Astrocyte of the hippocampus (primary cell): ENCODE data around the gene HYI.

Source experiments
- DNase-seq: peaks from one replicate; pipeline ENCODE4 v3.0.0; 2011; ENCODE audit warnings: low read depth, low spot score

Gene HYI

GRCh38 chr1:43444836-43445235 is 8.9 kb downstream of the HYI start:
- DNase-seq = no peak

GRCh38 chr1:43444151-43444828 is 9.4 kb downstream of the HYI start:
- no peak for DNase-seq

DNA sequence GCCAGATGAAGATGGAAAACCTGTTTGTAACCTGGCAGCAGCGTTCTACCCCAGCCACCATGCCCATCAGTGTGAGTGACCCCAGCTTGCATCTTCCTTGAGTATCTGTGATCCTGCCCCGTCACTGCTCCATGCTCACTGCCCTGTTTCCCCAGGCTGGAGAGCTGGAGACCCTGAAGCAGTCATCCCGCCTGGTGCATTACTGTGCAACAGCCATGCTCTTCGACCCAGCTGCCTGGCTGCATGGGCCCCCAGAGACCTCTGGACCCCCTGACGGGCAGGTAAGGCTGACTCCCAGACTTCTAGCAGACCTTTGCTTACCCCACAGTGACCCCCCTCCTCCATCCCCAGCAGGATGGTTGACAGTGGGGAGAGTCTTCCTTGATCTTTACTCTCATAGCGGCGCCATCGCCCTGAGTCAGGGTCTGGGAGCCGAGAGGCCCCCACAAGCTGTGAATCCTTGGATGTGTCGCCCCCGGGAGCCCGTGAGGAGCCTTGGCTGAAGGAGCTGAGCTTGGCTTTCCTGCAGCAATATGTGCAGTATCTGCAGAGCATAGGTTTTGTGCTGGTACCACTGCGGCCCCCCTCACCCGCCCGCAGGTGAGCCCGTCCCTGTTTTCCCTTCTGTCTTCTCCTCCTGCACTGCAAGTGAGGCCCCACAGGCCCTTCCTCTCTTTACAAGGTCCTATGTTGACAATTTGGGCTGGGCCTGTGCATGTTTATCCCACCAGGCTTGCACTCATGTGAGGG is 10.4 kb downstream of the HYI start:
- no peak for DNase-seq

DNA sequence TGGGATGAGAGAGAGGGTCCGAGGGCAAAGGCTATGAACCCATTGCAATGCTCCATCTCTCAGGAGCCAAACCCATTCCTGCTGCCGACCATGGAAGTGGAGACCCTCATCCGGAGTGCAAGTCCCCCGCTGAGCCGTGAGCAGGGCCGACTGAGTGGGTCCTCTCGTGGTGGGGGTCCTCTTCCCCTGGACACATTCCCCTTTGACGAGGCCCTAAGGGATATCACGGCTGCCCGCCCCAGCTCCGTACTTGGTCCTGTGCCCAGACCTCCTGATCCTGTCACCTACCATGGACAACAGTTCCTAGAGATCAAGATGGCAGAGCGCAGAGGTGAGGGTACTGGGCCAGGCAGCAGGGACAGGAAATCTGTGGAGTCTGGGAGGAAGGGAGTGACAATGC is 11.0 kb downstream of the HYI start:
- no peak for DNase-seq

DNA sequence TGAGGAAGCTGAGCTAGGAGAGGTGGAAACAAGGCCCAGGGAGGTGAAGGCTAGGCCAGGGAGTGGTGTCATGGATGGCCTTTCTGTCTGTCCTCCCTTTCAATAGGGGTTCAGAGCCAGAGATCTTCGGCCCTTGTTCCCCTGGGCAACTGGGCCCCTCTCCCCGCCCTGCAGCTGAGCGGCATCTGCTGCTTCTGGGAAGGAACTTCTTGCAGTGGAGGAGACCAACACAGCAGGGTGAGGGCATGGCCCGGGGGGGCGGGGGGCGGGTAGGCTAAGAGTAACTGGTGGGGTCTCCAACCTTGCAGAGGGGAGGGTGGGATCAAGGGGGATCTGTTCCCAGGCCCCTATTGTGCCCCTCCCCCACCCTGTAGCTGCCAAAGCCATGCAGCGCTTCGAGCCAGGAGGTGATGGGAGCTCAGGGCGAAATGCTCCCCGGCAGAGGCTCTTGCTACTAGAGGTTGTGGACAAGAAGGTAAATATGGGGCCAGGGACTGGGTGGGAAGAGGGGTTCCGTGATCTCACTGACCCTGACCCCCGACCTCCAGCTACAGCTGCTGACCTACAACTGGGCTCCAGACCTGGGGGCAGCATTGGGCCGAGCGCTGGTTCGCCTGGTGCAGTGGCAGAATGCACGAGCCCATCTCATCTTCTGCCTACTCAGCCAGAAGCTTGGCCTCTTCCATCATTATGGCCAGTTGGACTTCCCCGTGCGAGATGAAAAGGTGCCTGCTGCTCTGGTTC is 11.7 kb downstream of the HYI start:
- DNase-seq = no peak

DNA sequence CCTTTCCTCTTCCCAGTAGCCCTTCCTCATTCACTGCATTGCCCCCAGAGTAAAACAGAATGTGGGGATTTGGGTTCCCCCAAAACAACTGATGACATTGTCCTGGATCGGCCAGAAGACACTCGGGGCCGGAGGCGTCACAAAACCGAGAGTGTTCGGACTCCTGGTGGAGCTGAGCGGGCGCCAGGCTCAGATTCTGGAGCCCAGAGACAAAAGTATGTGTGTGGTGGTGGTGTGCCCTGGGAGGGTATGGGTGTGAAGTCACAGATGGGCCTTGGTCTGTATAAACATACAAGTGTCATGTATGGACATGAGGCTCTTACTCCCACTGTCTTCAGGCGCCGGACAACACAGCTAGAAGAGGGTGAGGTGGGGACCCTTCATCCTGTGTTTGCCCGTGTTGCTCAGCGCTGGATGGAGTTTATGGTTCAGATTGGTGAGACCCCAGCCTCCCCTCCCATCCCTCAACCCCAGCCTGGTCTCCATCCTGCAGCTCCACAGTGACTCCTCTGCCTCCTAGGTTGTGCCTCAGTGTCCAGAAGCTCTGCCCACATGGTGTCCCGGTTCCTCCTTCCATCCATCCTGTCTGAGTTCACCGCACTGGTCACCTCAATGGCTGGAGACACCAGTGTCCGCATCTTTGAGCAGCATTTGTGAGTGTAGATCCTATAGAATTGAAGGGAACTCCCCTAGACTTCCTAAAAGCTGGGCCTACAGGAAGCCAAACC is 12.4 kb downstream of the HYI start:
- DNase-seq = no peak

DNA sequence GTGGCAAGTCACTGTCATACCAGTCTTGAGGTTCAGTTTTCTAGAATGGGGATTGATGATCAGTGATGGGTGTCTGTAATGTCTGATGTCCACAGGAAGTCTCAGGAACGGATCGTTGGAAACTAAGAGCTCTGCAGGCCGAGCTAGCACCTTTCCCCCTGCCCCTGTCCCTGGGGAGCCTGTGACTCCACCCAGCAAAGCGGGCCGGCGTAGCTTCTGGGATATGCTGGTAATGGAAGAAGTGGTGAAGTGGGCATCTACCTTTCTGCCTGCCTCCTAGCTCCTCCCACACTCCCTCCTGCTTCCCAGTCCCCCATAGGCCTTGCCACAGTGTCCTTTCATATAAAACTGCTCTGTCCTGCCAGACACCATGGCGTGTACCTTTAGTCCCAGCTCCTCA is 13.4 kb downstream of the HYI start:
- no peak for DNase-seq

DNA sequence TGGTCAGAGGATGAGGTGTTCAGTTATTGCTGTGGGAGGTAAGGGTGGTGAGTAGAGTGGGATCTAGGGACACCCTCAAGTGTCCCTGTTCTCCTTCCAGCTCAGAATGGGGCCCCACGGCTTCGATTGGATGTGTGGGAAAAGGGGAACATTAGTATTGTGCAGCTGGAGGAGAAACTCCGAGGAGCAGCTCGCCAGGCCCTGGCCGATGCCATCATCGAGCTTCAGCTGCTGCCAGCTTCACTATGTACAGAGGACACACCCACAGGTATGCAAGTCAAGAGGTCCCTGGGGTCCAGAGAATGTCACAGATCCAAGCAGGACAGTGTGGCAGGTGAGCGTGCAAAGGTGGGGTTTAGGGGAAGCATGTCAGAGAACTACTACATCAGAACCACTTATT is 13.9 kb downstream of the HYI start:
- DNase-seq = no peak

DNA sequence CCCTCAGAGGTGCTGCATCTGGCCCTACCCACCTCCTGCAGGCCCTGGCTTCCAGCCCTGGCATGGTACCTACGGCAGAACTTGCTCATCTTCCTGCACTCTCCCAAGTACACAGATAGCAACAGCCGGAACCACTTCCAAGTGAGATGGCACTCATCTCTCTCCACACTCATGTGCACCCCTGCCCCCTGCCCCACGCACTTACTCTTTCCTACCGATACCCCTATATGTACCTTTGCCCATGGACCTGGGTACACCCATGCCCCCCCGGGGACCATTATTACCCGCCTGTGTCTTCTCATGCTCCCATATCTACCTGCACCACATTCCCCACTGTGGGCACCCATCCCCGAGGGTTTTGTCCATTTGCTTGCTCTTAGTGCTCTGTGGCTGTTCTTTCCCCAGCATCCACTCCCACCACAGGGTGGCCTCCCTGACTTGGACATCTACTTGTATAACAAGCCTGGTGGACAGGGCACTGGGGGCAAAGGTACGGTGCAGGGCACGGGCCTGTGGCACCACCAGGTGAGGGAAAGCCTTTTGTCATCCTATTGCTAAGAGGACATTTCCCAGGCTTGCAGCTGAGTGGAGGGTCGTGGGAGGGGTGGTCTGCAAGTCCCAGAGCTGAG is 14.7 kb downstream of the HYI start:
- no peak for DNase-seq

- DNase-seq = no peak
Measured at GRCh38 chr1:43438576-43438952, 15.2 kb downstream of the HYI start.

GRCh38 chr1:43438006-43438405 is 15.7 kb downstream of the HYI start:
- DNase-seq = no peak

- DNase-seq = no peak
Measured at GRCh38 chr1:43437031-43437973, 16.4 kb downstream of the HYI start.

DNA sequence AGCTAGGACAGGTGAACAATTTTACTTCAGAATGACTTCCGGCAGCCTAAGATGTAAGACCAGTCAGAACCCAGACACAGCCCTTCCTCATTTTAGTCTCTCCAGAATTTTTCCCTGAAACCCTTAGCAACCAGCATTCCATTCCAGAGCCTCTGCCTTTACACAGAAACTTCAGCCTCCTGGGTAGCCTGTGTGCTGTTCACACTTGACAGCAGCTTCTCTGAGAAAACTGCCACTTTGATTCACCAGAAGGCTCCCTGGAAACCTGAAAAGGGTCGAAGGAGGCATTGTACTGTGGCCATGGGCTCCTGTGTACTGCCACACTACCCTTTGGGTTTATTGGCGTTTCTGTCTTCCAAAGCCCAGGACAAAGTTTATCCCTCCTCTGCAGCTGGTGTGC is 17.4 kb downstream of the HYI start:
- peak; percentile 26 for DNase-seq

DNA sequence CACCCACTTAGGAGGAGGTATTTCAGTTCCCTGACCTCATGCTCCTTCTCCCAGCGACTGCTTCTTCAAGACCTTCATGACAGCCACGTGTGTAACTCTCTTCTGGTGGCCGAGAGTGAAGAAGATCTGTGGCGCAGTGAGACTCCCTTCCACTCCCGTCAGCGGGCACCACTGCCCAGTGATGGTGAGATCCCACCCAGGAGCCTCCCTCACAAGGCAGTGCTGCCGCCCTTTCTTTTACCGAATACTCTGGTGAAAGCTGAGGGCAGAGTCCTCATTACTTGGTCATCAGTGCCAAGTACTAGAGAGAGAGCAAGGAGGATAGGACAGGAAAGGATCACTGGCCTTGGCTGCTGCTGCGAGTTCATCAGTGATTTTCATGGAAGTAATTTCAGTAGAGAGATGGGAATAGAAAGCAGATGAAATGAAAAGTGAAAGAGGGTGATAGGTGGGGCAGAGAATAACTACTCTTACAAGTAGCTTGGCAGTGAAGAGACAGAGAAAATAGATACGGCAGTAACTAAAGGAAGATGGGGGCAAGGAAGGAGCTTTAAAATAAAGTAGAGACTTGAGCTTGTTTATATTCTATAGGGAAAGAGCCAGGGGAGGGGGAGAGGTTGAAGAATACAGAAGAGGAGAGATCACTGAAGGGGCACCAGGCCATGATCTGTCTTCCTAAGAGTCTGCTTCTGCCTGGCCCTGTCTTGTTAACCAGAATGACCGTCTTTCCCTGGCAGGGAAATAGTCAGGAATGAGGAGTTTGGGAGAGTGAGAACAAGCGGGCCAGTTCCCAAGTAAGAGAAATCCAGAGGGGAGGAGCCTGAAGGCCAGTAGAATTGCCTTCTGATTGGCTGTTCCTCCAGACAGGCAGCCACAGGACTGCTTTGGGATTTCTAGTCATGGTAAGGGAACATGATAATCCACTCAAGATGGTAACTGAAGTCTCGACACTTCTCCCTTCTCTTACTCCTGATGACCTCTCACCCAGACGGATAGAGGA is 18.3 kb downstream of the HYI start:
- DNase-seq = peak; percentile 42

DNA sequence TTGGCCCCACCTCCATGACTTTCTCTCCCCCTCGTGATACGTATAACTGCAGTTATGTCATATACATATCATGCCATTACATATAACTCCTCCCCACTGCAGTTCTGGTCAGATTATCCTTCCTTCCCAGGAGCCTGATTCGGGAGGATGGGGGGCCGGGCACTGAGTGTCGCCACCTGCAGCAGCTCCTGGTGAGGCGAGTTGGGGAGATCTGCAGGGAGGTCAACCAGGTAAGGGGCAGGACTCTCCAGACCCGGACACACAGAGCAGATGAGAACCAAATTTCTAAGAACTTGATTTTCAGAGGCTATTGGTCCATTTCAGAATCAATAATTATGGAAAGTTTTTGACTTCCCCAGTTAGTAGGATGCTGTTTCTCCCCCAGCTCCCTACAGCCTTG is 19.5 kb downstream of the HYI start:
- no peak for DNase-seq

DNA sequence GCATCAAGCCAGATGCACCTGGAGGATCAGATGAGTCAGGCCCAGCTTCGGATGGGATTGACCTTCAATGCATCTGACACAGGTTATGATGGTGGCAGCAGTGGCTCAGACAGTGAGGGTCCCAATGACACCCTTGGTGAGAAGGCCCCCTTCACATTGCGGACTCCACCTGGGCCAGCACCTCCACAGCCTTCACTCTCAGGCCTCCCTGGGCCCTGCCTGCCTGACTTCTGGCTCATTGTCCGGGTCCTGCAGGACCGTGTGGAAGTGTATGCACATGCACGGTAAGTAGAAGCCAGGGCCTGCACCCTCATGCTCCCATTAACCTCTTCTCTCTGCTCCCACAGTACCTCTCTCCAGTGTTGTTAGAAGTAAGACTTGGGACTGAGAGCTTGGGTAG is 20.8 kb downstream of the HYI start:
- DNase-seq = no peak

- DNase-seq = no peak
Measured at GRCh38 chr1:43432171-43432860, 21.4 kb downstream of the HYI start.

GRCh38 chr1:43431676-43432075 is 22.1 kb downstream of the HYI start:
- DNase-seq = no peak

GRCh38 chr1:43430831-43431230 is 22.9 kb downstream of the HYI start:
- DNase-seq = no peak
